ENCODE data around the gene SLC8A3.

SLC8A3 gene

DNA sequence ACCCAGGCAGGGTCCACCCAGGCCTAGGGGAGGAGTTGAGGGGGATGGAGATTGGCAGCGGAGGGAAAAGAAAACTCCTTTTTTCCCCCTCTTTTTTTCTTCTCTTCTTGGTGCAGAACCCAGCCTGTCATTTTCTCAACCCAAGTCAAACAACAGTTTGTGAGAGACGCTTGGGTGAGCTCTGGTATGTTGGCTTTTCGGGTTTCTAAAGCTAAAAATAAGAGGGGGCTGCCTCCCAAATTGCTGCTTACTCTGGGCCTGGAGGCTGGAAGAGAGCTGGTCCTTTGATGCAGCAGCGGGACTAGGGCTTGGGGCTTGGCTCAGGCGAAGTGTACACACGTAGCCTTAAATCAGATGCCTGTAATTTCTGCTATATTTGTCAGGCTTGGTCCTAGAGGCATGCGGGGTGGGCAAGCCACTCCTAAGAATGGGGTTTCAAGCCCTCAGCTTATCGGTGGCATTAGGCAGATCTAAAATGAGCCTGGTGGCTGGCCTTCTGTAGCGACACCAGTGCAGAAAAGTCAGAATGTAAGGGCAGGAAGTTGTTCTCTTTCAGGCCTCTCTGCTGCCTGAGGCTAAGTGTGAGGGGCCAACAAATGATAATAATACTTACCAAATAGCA lies 816 bp upstream of the SLC8A3 start:
- in situ Hi-C loops (cut with HindIII; ENCODE audit: low sequenced_read_pairs) = no loop called here
- TF ChIP-seq, protein P1, sequence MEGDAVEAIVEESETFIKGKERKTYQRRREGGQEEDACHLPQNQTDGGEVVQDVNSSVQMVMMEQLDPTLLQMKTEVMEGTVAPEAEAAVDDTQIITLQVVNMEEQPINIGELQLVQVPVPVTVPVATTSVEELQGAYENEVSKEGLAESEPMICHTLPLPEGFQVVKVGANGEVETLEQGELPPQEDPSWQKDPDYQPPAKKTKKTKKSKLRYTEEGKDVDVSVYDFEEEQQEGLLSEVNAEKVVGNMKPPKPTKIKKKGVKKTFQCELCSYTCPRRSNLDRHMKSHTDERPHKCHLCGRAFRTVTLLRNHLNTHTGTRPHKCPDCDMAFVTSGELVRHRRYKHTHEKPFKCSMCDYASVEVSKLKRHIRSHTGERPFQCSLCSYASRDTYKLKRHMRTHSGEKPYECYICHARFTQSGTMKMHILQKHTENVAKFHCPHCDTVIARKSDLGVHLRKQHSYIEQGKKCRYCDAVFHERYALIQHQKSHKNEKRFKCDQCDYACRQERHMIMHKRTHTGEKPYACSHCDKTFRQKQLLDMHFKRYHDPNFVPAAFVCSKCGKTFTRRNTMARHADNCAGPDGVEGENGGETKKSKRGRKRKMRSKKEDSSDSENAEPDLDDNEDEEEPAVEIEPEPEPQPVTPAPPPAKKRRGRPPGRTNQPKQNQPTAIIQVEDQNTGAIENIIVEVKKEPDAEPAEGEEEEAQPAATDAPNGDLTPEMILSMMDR (IDR thresholded peaks at IDR 0.05; ENCODE audit: low read depth, low read length, missing control alignments) = no peak
- DNase-seq (ENCODE audit: low read depth) = no peak
- peak overlapping the region; percentile 48 for H3K4me3 ChIP-seq (ENCODE audit: low read depth, low read length)

DNA sequence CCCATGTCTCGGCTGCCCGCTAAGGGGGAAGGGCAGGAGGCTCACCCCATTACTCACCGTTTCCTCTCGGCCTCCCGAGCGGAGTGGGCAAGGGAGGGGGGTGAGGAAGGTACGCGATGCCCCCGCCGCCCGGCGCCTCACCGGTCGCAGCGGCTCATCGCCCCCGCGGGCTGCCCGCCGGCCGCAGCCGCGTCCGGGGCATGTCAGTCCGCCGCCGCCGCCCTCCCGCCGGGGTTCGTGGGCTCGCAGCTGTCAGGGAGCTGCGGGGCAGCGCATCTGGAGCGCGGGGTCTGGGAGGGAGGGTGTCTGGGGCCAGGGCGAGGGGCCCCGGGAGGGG lies 461 bp downstream of the SLC8A3 start:
- TF ChIP-seq, protein P1 (IDR thresholded peaks at IDR 0.05; ENCODE audit: low read depth, low read length, missing control alignments) = no peak
- in situ Hi-C loops (cut with HindIII; ENCODE audit: low sequenced_read_pairs) = no loop called here
- peak overlapping the region; percentile 48 for H3K4me3 ChIP-seq (ENCODE audit: low read depth, low read length)
- no peak for DNase-seq (ENCODE audit: low read depth)

DNA sequence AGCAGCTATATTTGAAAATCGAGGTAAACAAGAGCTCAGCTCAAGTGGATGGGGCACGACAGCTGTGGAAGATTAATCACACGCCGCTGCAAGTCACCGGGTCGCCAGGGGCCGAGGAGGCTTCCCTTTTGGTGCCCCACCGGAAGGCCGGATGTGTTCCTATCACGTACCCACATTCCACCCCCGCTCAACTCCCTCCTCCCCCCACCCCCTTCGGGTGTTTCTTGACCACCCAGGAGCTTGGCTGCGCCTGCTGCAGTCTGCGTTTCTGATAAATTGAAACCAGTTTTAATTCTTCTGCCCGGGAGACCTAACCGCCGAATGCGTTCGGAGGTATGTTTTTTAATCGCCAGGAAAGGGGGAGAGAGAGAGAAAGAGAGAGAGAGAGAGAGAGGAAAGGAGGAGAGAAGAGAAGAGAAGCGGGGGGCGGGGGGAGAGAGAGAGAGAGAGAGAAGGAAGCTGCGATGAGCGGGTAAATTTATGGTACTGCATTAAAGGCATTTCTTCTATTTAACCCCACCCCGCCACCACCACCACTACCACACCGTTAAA lies 1.8 kb downstream of the SLC8A3 start:
- in situ Hi-C loops (cut with HindIII; ENCODE audit: low sequenced_read_pairs) = no loop called here
- peak overlapping the region; percentile 48 for H3K4me3 ChIP-seq (ENCODE audit: low read depth, low read length)
- TF ChIP-seq, protein P1 (IDR thresholded peaks at IDR 0.05; ENCODE audit: low read depth, low read length, missing control alignments) = no peak
- no peak for DNase-seq (ENCODE audit: low read depth)

DNA sequence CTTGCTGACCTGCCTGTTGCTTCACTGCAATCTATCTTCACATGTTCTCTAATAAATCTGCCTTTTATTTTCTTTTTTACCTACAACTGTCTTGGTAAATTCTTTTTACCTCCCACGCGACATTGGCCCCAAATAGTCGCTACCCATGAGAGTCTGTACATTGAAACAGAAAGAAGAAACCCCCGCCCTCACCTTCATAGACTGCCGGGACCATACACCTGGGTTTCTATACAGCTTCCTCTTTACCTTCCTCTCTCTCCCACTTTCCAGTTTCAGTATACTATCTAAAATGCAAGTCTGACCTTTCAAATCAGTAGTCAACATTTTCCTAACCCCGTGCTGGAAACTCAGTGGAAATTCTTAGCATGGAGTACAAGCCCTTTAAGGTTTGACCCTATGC lies 4.8 kb downstream of the SLC8A3 start:
- no peak for DNase-seq (ENCODE audit: low read depth)
- TF ChIP-seq, protein P1 (IDR thresholded peaks at IDR 0.05; ENCODE audit: low read depth, low read length, missing control alignments) = no peak
- no peak overlapping the region for H3K4me3 ChIP-seq (ENCODE audit: low read depth, low read length)
- in situ Hi-C loops (cut with HindIII; ENCODE audit: low sequenced_read_pairs) = no loop called here

DNA sequence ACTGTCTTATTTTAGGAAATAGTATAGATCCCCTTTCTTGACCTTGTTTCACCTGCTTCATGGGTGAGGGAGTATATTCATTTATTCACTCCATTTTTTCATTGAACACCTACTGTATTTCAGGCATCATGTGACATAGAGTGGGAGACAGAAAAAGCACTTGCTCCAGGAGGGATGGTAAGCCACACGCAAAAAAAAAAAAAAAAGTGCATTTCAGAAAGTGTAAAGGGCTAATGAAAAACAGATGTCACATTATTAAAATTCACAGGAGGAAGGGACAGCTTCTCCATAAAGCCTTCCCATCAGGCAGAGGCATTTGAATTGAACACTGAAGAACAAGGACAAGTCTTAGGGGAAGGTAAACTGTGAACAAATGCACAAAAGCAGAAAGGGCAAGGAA lies 7.5 kb downstream of the SLC8A3 start:
- in situ Hi-C loops (cut with HindIII; ENCODE audit: low sequenced_read_pairs) = no loop called here
- no peak for DNase-seq (ENCODE audit: low read depth)
- TF ChIP-seq, protein P1 (IDR thresholded peaks at IDR 0.05; ENCODE audit: low read depth, low read length, missing control alignments) = no peak
- no peak overlapping the region for H3K4me3 ChIP-seq (ENCODE audit: low read depth, low read length)

DNA sequence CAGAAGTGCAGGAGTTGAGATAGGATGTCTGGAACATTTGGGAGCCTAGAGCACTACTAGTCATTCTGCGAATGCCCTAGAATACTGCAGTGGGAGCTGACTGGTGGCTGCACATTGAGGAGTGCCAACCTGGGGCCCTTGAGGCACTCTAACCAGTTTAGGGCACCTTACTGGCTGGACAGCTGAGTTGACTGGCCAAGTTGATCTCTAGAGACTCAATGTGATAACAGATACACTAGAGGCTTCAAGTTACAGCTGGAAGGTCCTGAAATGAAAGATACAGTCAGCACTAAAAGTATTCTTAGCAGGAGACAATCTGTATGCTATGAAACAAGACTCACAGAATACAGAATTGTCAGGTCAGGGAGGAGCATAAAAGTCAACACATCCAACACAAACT lies 8.0 kb downstream of the SLC8A3 start:
- TF ChIP-seq, protein P1 (IDR thresholded peaks at IDR 0.05; ENCODE audit: low read depth, low read length, missing control alignments) = no peak
- DNase-seq (ENCODE audit: low read depth) = no peak
- in situ Hi-C loops (cut with HindIII; ENCODE audit: low sequenced_read_pairs) = no loop called here
- no peak overlapping the region for H3K4me3 ChIP-seq (ENCODE audit: low read depth, low read length)

Data from astrocyte of the cerebellum (primary cell).